Activated CD4-positive, CD25-positive, alpha-beta regulatory T cell treated with anti-CD3 and anti-CD28 coated beads, Interleukin-2, amount 50 U/mL, for 24 hours (primary cell): Measurements from ENCODE around the gene GPX1.

Source experiments
- ATAC-seq, 2 donors: fragments of 150-1000 bp; cut with Tn5 transposase; one replicate each; pipeline ENCODE4 v1.10.0; 2021; ENCODE audit warnings: mild to moderate bottlenecking in 1 of 2, moderate library complexity in 1 of 2

GPX1 gene

GRCh38 chr3:49310677-49311076, 47.5 kb downstream of the GPX1 start:
- ATAC-seq: no peak
